ENCODE measurements around the gene PATL1. TPM values are rescaled to one million over a fixed set of nuclear protein-coding genes. Genes with fewer than 3 reads are reported as not detected.

The PATL1 gene
- total RNA-seq, result 4.1 and 5.3 TPM in 2 replicates

GRCh38 chr11:59668950-59669610 is at the start of gene PATL1:
Gene PATL1, minus strand, starts transcription at chr11:59669037. Its CDS starts 142 bp downstream, at chr11:59668895.

GRCh38 chr11:59713745-59714144 is 44.9 kb upstream of the PATL1 start, which contains the start of gene OR10V1:
Gene OR10V1, minus strand, starts transcription at chr11:59713845. Its CDS starts 0 bp downstream, at chr11:59713845.

DNA sequence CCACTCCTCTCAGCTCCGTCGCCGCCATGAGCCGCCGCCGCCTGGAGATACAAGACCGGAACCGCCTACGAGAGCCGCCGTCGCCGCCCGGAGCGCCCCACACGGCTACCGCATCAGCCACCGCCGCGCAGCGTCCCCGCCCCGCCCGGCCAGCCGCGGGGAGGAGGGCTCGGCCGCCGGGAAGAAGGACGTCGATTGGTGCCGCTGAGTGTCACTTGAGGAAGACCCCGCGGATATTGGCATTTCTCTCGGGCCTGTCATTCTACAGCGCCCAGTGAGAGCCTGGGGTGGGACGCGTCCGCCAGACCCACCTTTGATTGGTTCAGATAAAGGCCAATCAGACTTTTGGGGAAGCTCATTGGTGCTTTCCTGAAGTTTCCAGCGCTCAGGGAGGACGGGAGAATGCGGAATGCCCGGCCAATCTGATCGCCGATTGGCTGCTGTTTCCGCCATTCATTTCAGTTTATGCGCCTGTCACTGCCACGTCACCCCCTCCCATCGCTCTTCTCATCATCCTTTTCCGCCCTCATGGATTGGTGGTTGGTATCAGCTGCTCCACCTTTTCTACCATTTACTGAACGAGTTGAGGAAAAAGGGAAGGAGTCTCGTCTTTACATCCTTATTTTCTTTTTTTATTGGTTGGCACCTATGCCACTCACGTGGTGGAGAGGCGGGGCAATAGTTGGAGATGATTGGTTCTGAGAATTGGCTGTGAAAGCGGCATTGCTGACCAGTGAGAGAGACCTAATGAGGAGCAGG is 53.0 kb downstream of the PATL1 start, which contains the start of gene OSBP:
OSBP (minus strand) TSS at position 138 of the 759 bp plus-strand sequence; CDS start at position 28, 110 bp downstream.

Other genes with a start within 250 kb of the PATL1 start
- gene OR5A2, start 242.6 kb downstream of the PATL1 start, total RNA-seq, result not detected in 2 replicates
- not detected in 2 replicates for gene OR5A1, start 232.6 kb downstream of the PATL1 start, total RNA-seq
- gene OR4D6, start 212.1 kb downstream of the PATL1 start, total RNA-seq, result not detected in 2 replicates
- gene OR4D10, start 195.7 kb downstream of the PATL1 start, total RNA-seq, result not detected in 2 replicates
- not detected in 2 replicates for gene OR4D11, start 165.5 kb downstream of the PATL1 start, total RNA-seq
- not detected in 2 replicates for gene OR4D9, start 157.5 kb downstream of the PATL1 start, total RNA-seq
- 27.6 and 29.7 TPM in 2 replicates for gene OSBP, start 53.3 kb downstream of the PATL1 start, total RNA-seq
- not detected in 2 replicates for gene OR10V1, start 44.8 kb upstream of the PATL1 start, total RNA-seq
- 11.2 and 21.4 TPM in 2 replicates for gene STX3, start 86.3 kb upstream of the PATL1 start, total RNA-seq
- gene MRPL16, start 141.7 kb upstream of the PATL1 start, total RNA-seq, result 39.1 and 39.3 TPM in 2 replicates
- gene CBLIF, start 176.5 kb upstream of the PATL1 start, total RNA-seq, result not detected in 2 replicates
- not detected in 2 replicates for gene TCN1, start 197.4 kb upstream of the PATL1 start, total RNA-seq
- not detected in 2 replicates for gene OOSP3, start 209.7 kb upstream of the PATL1 start, total RNA-seq